Breast epithelium (tissue), 4 donors: ENCODE data around the gene TANGO2. TPM values are rescaled to one million over a fixed set of nuclear protein-coding genes. Genes with fewer than 3 reads are reported as not detected.

Experiments used
- DNase-seq, 2 donors: peaks; one replicate each; pipeline ENCODE4 v3.0.0-alpha.2; 2019; ENCODE audit warnings: low spot score in 2 of 2
- H3K27ac ChIP-seq, 2 donors: fragments of 200-600 bp; sonication (generic) in 1 of 2; one replicate each; pipeline ENCODE4 v1.5.1; 2016 to 2019; ENCODE audit warnings: mild to moderate bottlenecking in 1 of 2
- H3K27me3 ChIP-seq, 2 donors: fragments of 200-600 bp; sonication (generic) in 1 of 2; one replicate each; pipeline versions ENCODE4 v1.5.1 to v1.6.0; 2017 to 2019; ENCODE audit warnings: control low read depth in 1 of 2, mild to moderate bottlenecking in 1 of 2
- H3K36me3 ChIP-seq: fragments of 200-600 bp; one replicate; pipeline ENCODE4 v1.5.1; 2019
- H3K4me1 ChIP-seq, 2 donors: fragments of 200-600 bp; sonication (generic); one replicate each; pipeline ENCODE4 v1.5.1; 2016 to 2019; ENCODE audit warnings: control low read depth in 1 of 2
- H3K4me3 ChIP-seq, 3 donors: fragments of 200-600 bp; sonication (generic); 1 replicate in 2 of 3; 2 replicates in 1 of 3; pipeline ENCODE4 v1.5.1; 2016 to 2019; ENCODE audit warnings: mild to moderate bottlenecking in 3 of 3, moderate library complexity in 2 of 3
- H3K9me3 ChIP-seq, 2 donors: fragments of 200-600 bp; sonication (generic) in 1 of 2; one replicate each; pipeline ENCODE4 v1.5.1; 2016 to 2019; ENCODE audit warnings: control low read depth in 1 of 2
- CTCF ChIP-seq, 3 donors: fragments of 450-650 bp; IDR thresholded peaks; one replicate each; pipeline ENCODE4 v1.5.1; 2016 to 2017; ENCODE audit warnings: antibody characterized with exemption in 3 of 3, mild to moderate bottlenecking in 3 of 3, moderate library complexity in 3 of 3
- POLR2A ChIP-seq: fragments of 450-650 bp; IDR thresholded peaks from one replicate; pipeline ENCODE4 v1.6.1; 2016; ENCODE audit warnings: antibody characterized with exemption, mild to moderate bottlenecking, moderate library complexity
- POLR2AphosphoS5 ChIP-seq, 3 donors: sonication (generic); formaldehyde crosslinking; IDR thresholded peaks; one replicate each; pipeline ENCODE4 v1.6.1; 2017; ENCODE audit warnings: antibody characterized with exemption in 3 of 3
- intact Hi-C: fragments of 100-400 bp; cut with DNase I; formaldehyde crosslinking; loops from one replicate; pipeline ENCODE4 v1.15.1; 2023; ENCODE audit warnings: low total_unique reads
- total RNA-seq, 3 donors: library from RNA; depleted of rRNA; stranded (reverse); fragments of >200 nt; gene quantifications; one replicate each; pipeline ENCODE4 v1.1.0, GENCODE V29; 2016

The TANGO2 gene
- total RNA-seq, 3 donors from 2014 or later, result 25.9 to 55.4 (median 33.4) TPM

GRCh38 chr22:19992921-19993355 lies 28.0 kb upstream of the TANGO2 start:
- intact Hi-C loops, result no loop called here
- H3K4me1 ChIP-seq, result no peaks in the 10 kb centered on the region
- peak overlapping the region in 1 of 2 donors; percentile 19 for H3K27ac ChIP-seq
- TF ChIP-seq POLR2AphosphoS5 (IDR thresholded peaks at IDR 0.05) (no peak), POLR2A (no peak), CTCF (IDR thresholded peaks at IDR 0.05) (no peak)
- no peaks in the 10 kb centered on the region for H3K36me3 ChIP-seq
- no peak for DNase-seq
- H3K9me3 ChIP-seq, result no peaks in the 10 kb centered on the region
- H3K27me3 ChIP-seq, result no peaks in the 10 kb centered on the region
- no peak overlapping the region for H3K4me3 ChIP-seq

DNA sequence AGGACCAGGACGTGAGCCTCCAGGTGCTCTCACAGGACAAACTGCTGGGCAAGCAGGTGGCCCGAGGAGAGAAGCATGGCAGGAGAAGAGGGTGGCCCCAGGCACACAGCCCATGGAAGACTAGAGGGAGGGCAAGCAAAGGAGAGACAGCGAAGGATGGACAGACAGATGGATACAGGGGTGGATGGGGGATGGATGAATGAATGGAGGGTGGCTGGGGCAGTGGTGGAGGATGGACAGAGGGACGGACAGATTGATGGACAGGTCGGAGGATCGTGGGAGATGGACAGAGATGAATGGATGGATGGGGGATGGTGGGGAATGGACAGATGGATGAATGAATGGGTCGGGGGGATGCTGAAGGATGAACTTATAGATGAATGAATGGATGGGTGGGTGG lies 27.0 kb upstream of the TANGO2 start:
- Histone ChIP-seq H3K36me3 (no peaks in the 10 kb centered on the region), H3K27me3 (no peaks in the 10 kb centered on the region), H3K4me1 (peaks cover 0 to 5% of the 10 kb centered on the region in 2 donors), H3K27ac (no peak overlapping the region), H3K9me3 (no peaks in the 10 kb centered on the region), H3K4me3 (no peak overlapping the region)
- no peak for TF ChIP-seq POLR2AphosphoS5 (IDR thresholded peaks at IDR 0.05)
- no peak for TF ChIP-seq POLR2A
- no peak for TF ChIP-seq CTCF (IDR thresholded peaks at IDR 0.05)
- DNase-seq, result no peak
- intact Hi-C loops, result no loop called here

- Histone ChIP-seq H3K9me3 (no peaks in the 10 kb centered on the region), H3K4me3 (peak overlapping the region in 1 of 3 donors; percentile 28), H3K27ac (peak overlapping the region; percentile 43 to 91), H3K36me3 (no peaks in the 10 kb centered on the region), H3K27me3 (no peaks in the 10 kb centered on the region), H3K4me1 (peaks cover 0 to 5% of the 10 kb centered on the region in 2 donors)
- TF ChIP-seq CTCF (IDR thresholded peaks at IDR 0.05) (no peak), POLR2AphosphoS5 (IDR thresholded peaks at IDR 0.05) (no peak), POLR2A (no peak)
- intact Hi-C loops, result no loop called here
- DNase-seq, result no peak
Observed at GRCh38 chr22:19994851-19995610, 25.9 kb upstream of the TANGO2 start.

DNA sequence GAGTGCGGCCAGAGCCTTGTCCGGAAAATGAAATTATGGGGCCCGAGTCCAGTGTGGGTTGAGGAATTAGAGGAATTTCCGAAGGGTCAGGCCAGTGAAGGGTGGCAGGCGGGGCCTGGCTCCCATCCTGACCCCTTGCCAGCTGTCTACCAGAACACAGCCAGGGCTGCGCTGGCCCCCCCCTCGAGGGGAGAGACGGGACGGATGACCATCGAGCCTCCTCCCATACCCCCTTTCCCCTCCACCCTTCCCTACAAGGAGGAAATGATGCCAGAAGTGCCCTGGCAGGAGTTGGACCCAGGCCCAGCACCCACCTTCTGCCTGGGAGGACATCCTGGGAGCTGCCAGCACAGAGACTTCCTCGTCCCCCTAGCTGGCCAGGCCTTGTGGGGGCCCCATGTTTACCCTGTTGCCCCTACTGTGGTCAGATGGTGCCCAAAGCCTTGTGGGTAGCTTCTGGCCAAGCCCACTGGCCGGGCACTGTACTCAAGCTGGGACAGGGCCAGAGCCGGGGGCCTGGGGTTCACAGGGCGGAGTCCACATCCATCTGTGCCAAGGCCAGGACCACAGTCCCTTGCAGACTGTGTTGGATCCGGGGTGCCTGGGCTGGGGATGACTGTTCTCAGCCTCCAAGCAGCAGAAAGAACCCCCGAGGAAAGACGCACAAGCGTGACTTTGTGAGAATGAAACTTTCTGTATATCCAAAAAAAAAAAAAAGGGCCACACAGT lies 25.1 kb upstream of the TANGO2 start:
- intact Hi-C loops, result no loop called here
- no peaks in the 10 kb centered on the region for H3K36me3 ChIP-seq
- TF ChIP-seq POLR2A (no peak), CTCF (IDR thresholded peaks at IDR 0.05) (no peak), POLR2AphosphoS5 (IDR thresholded peaks at IDR 0.05) (no peak)
- no peaks in the 10 kb centered on the region for H3K9me3 ChIP-seq
- H3K4me1 ChIP-seq, result peaks cover 0 to 5% of the 10 kb centered on the region in 2 donors
- H3K27me3 ChIP-seq, result no peaks in the 10 kb centered on the region
- DNase-seq, result peak in 1 of 2 donors; percentile 59
- H3K4me3 ChIP-seq, result peak overlapping the region in 1 of 3 donors; percentile 28
- H3K27ac ChIP-seq, result peak overlapping the region; percentile 43 to 91
